GM15510 (cell line): ENCODE data around the gene CCDC6.

Experiments
- POLR2A ChIP-seq: IDR thresholded peaks from 3 replicates; pipeline ENCODE4 v1.6.1; 2011; ENCODE audit warnings: borderline replicate concordance; ENCODE audit not compliant: insufficient read length; ENCODE audit errors: extremely low read depth

CCDC6 gene

GRCh38 chr10:59814878-59815277, 91.5 kb downstream of the CCDC6 start:
- no peak for TF ChIP-seq POLR2A

GRCh38 chr10:59812519-59813122, 93.7 kb downstream of the CCDC6 start:
- no peak for TF ChIP-seq POLR2A

GRCh38 chr10:59809644-59809974, 96.7 kb downstream of the CCDC6 start:
- TF ChIP-seq POLR2A: no peak

- TF ChIP-seq POLR2A: no peak
These were observed 97.3 kb downstream of the CCDC6 start for GRCh38 chr10:59808896-59809643.

- no peak for TF ChIP-seq POLR2A
These were observed 98.4 kb downstream of the CCDC6 start for GRCh38 chr10:59807629-59808620.

GRCh38 chr10:59805014-59805413, 101.3 kb downstream of the CCDC6 start:
- TF ChIP-seq POLR2A: no peak

GRCh38 chr10:59804220-59804619, 102.1 kb downstream of the CCDC6 start:
- TF ChIP-seq POLR2A: no peak

- TF ChIP-seq POLR2A: no peak
These were observed 102.6 kb downstream of the CCDC6 start for GRCh38 chr10:59803714-59804113.

- TF ChIP-seq POLR2A: no peak
These were observed 105.2 kb downstream of the CCDC6 start for GRCh38 chr10:59801171-59801570.

- no peak for TF ChIP-seq POLR2A
These were observed 106.9 kb downstream of the CCDC6 start for GRCh38 chr10:59799421-59799820.

- no peak for TF ChIP-seq POLR2A
These were observed 112.4 kb downstream of the CCDC6 start for GRCh38 chr10:59793919-59794318.

GRCh38 chr10:59792812-59793211, 113.5 kb downstream of the CCDC6 start:
- TF ChIP-seq POLR2A: no peak

- no peak for TF ChIP-seq POLR2A
These were observed 114.8 kb downstream of the CCDC6 start for GRCh38 chr10:59791601-59792000.

- no peak for TF ChIP-seq POLR2A
These were observed 124.8 kb downstream of the CCDC6 start for GRCh38 chr10:59781511-59781910.
